GM23338 (cell line): ENCODE results near the gene LBX1.

Source experiments
- CREB1 ChIP-seq: fragments of 250-450 bp; sonication (Bioruptor Pico); IDR thresholded peaks from 2 replicates; pipeline ENCODE4 v1.5.0; 2020; ENCODE audit warnings: low read depth, mild to moderate bottlenecking, moderate library complexity
- EZH2 ChIP-seq: fragments of 200-600 bp; sonication (generic); IDR thresholded peaks from one replicate; pipeline ENCODE4 v1.8.0; 2017; ENCODE audit warnings: antibody characterized with exemption, mild to moderate bottlenecking, low read depth; ENCODE audit not compliant: unreplicated experiment
- EZH2phosphoT487 ChIP-seq: fragments of 200-600 bp; sonication (generic); IDR thresholded peaks from one replicate; pipeline ENCODE4 v1.8.1; 2018; ENCODE audit warnings: antibody characterized with exemption; ENCODE audit not compliant: unreplicated experiment
- JUNB ChIP-seq: IDR thresholded peaks from one replicate; pipeline ENCODE4 v1.6.1; 2016; ENCODE audit warnings: antibody characterized with exemption; ENCODE audit not compliant: unreplicated experiment
- NANOG ChIP-seq: IDR thresholded peaks from 2 replicates; pipeline ENCODE4 v1.6.1; 2016; ENCODE audit warnings: antibody characterized with exemption, borderline replicate concordance
- POLR2AphosphoS5 ChIP-seq: IDR thresholded peaks from 2 replicates; pipeline ENCODE4 v1.6.1; 2016; ENCODE audit warnings: antibody characterized with exemption, low read depth
- STAT1 ChIP-seq: IDR thresholded peaks from one replicate; pipeline ENCODE4 v1.6.1; 2016; ENCODE audit warnings: antibody characterized with exemption; ENCODE audit not compliant: unreplicated experiment
- ZNF114 ChIP-seq: fragments of 250-450 bp; sonication (Bioruptor Pico); IDR thresholded peaks from 2 replicates; pipeline ENCODE4 v1.5.0; 2020; ENCODE audit warnings: mild to moderate bottlenecking, moderate library complexity
- ZNF331 ChIP-seq: fragments of 250-450 bp; sonication (Bioruptor Pico); IDR thresholded peaks from 2 replicates; pipeline ENCODE4 v1.5.0; 2020; ENCODE audit warnings: low read depth, mild to moderate bottlenecking, moderate library complexity
- TF ChIP-seq, protein P1 (sequence below), 2 experiments: fragments of 200-600 bp in 1 of 2; sonication (generic) in 1 of 2; conservative IDR thresholded peaks; 2 replicates each; pipeline versions ENCODE4 v1.5.1 to v1.6.1; 2016 to 2017; ENCODE audit warnings: antibody characterized with exemption in 2 of 2, low read depth in 2 of 2, mild to moderate bottlenecking in 2 of 2, moderate library complexity in 1 of 2
- TF ChIP-seq, protein P2 (sequence below): IDR thresholded peaks from one replicate; pipeline ENCODE4 v1.6.1; 2018; ENCODE audit warnings: antibody characterized with exemption; ENCODE audit not compliant: unreplicated experiment
- TF ChIP-seq, protein P3 (sequence below): IDR thresholded peaks from 2 replicates; pipeline ENCODE4 v1.6.1; 2016; ENCODE audit warnings: antibody characterized with exemption
- TF ChIP-seq, protein P4 (sequence below): fragments of 250-450 bp; sonication (Bioruptor Pico); IDR thresholded peaks from 2 replicates; pipeline ENCODE4 v1.5.0; 2020; ENCODE audit warnings: mild to moderate bottlenecking, moderate library complexity

DNA sequence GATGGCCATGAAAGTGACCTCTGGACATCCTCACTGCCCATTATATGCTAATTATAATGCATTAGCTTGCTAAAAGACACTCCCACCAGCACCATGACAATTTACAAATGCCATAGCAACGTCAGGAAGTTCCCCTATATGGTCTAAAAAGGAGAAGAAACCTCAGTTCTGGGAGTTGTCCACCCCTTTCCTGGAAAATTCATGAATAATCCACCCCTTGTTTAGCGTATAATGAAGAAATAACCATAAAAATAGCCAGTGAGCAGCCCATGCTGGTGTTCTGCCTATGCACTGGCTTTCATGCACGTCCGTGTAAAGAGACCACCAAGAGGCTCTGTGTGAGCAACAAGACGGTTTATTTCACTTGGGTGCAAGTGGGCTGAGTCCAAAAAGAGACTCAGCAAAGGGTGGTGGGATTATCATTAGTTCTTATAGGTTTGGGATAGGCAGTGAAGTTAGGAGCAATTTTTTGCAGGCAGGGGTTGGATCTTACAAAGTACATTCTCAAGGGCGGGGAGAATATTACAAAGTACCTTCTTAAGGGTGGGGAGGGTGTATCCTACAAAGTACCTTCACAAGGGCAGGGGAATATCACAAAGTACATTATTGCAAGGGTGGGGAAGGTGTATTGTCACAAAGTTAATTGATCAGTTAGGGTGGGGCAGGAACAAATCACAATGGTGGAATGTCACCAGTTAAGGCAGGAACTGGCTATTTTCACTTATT, 45.6 kb downstream of the LBX1 start:
- TF ChIP-seq, protein P1, sequence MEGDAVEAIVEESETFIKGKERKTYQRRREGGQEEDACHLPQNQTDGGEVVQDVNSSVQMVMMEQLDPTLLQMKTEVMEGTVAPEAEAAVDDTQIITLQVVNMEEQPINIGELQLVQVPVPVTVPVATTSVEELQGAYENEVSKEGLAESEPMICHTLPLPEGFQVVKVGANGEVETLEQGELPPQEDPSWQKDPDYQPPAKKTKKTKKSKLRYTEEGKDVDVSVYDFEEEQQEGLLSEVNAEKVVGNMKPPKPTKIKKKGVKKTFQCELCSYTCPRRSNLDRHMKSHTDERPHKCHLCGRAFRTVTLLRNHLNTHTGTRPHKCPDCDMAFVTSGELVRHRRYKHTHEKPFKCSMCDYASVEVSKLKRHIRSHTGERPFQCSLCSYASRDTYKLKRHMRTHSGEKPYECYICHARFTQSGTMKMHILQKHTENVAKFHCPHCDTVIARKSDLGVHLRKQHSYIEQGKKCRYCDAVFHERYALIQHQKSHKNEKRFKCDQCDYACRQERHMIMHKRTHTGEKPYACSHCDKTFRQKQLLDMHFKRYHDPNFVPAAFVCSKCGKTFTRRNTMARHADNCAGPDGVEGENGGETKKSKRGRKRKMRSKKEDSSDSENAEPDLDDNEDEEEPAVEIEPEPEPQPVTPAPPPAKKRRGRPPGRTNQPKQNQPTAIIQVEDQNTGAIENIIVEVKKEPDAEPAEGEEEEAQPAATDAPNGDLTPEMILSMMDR (conservative IDR thresholded peaks at IDR 0.05; ENCODE audit: low read depth in 2 of 2): no peak
- no peak for TF ChIP-seq POLR2AphosphoS5
- TF ChIP-seq EZH2: no peak
- TF ChIP-seq, protein P2, sequence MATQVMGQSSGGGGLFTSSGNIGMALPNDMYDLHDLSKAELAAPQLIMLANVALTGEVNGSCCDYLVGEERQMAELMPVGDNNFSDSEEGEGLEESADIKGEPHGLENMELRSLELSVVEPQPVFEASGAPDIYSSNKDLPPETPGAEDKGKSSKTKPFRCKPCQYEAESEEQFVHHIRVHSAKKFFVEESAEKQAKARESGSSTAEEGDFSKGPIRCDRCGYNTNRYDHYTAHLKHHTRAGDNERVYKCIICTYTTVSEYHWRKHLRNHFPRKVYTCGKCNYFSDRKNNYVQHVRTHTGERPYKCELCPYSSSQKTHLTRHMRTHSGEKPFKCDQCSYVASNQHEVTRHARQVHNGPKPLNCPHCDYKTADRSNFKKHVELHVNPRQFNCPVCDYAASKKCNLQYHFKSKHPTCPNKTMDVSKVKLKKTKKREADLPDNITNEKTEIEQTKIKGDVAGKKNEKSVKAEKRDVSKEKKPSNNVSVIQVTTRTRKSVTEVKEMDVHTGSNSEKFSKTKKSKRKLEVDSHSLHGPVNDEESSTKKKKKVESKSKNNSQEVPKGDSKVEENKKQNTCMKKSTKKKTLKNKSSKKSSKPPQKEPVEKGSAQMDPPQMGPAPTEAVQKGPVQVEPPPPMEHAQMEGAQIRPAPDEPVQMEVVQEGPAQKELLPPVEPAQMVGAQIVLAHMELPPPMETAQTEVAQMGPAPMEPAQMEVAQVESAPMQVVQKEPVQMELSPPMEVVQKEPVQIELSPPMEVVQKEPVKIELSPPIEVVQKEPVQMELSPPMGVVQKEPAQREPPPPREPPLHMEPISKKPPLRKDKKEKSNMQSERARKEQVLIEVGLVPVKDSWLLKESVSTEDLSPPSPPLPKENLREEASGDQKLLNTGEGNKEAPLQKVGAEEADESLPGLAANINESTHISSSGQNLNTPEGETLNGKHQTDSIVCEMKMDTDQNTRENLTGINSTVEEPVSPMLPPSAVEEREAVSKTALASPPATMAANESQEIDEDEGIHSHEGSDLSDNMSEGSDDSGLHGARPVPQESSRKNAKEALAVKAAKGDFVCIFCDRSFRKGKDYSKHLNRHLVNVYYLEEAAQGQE: no peak
- TF ChIP-seq JUNB: no peak
- no peak for TF ChIP-seq CREB1 (CRISPR knock-in tag)
- TF ChIP-seq EZH2phosphoT487: no peak
- TF ChIP-seq, protein P3, sequence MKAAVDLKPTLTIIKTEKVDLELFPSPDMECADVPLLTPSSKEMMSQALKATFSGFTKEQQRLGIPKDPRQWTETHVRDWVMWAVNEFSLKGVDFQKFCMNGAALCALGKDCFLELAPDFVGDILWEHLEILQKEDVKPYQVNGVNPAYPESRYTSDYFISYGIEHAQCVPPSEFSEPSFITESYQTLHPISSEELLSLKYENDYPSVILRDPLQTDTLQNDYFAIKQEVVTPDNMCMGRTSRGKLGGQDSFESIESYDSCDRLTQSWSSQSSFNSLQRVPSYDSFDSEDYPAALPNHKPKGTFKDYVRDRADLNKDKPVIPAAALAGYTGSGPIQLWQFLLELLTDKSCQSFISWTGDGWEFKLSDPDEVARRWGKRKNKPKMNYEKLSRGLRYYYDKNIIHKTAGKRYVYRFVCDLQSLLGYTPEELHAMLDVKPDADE: no peak
- no peak for TF ChIP-seq NANOG
- TF ChIP-seq, protein P4, sequence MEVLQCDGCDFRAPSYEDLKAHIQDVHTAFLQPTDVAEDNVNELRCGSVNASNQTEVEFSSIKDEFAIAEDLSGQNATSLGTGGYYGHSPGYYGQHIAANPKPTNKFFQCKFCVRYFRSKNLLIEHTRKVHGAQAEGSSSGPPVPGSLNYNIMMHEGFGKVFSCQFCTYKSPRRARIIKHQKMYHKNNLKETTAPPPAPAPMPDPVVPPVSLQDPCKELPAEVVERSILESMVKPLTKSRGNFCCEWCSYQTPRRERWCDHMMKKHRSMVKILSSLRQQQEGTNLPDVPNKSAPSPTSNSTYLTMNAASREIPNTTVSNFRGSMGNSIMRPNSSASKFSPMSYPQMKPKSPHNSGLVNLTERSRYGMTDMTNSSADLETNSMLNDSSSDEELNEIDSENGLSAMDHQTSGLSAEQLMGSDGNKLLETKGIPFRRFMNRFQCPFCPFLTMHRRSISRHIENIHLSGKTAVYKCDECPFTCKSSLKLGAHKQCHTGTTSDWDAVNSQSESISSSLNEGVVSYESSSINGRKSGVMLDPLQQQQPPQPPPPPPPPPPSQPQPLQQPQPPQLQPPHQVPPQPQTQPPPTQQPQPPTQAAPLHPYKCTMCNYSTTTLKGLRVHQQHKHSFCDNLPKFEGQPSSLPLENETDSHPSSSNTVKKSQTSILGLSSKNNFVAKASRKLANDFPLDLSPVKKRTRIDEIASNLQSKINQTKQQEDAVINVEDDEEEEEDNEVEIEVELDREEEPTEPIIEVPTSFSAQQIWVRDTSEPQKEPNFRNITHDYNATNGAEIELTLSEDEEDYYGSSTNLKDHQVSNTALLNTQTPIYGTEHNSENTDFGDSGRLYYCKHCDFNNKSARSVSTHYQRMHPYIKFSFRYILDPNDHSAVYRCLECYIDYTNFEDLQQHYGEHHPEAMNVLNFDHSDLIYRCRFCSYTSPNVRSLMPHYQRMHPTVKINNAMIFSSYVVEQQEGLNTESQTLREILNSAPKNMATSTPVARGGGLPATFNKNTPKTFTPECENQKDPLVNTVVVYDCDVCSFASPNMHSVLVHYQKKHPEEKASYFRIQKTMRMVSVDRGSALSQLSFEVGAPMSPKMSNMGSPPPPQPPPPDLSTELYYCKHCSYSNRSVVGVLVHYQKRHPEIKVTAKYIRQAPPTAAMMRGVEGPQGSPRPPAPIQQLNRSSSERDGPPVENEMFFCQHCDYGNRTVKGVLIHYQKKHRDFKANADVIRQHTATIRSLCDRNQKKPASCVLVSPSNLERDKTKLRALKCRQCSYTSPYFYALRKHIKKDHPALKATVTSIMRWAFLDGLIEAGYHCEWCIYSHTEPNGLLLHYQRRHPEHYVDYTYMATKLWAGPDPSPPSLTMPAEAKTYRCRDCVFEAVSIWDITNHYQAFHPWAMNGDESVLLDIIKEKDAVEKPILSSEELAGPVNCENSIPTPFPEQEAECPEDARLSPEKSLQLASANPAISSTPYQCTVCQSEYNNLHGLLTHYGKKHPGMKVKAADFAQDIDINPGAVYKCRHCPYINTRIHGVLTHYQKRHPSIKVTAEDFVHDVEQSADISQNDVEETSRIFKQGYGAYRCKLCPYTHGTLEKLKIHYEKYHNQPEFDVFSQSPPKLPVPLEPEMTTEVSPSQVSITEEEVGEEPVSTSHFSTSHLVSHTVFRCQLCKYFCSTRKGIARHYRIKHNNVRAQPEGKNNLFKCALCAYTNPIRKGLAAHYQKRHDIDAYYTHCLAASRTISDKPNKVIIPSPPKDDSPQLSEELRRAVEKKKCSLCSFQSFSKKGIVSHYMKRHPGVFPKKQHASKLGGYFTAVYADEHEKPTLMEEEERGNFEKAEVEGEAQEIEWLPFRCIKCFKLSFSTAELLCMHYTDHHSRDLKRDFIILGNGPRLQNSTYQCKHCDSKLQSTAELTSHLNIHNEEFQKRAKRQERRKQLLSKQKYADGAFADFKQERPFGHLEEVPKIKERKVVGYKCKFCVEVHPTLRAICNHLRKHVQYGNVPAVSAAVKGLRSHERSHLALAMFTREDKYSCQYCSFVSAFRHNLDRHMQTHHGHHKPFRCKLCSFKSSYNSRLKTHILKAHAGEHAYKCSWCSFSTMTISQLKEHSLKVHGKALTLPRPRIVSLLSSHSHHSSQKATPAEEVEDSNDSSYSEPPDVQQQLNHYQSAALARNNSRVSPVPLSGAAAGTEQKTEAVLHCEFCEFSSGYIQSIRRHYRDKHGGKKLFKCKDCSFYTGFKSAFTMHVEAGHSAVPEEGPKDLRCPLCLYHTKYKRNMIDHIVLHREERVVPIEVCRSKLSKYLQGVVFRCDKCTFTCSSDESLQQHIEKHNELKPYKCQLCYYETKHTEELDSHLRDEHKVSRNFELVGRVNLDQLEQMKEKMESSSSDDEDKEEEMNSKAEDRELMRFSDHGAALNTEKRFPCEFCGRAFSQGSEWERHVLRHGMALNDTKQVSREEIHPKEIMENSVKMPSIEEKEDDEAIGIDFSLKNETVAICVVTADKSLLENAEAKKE (CRISPR knock-in tag): no peak
- TF ChIP-seq STAT1: no peak
- TF ChIP-seq ZNF331 (CRISPR knock-in tag): no peak
- no peak for TF ChIP-seq ZNF114 (CRISPR knock-in tag)
